Activated T-cell treated with anti-CD3 and anti-CD28 coated beads, Interleukin-2, amount 50 U/mL, for 1 hour (primary cell): ENCODE data around the gene GPR162.

Experiments used
- DNase-seq: peaks from one replicate; pipeline ENCODE4 v3.0.0-alpha.2; 2020

The GPR162 gene

DNA sequence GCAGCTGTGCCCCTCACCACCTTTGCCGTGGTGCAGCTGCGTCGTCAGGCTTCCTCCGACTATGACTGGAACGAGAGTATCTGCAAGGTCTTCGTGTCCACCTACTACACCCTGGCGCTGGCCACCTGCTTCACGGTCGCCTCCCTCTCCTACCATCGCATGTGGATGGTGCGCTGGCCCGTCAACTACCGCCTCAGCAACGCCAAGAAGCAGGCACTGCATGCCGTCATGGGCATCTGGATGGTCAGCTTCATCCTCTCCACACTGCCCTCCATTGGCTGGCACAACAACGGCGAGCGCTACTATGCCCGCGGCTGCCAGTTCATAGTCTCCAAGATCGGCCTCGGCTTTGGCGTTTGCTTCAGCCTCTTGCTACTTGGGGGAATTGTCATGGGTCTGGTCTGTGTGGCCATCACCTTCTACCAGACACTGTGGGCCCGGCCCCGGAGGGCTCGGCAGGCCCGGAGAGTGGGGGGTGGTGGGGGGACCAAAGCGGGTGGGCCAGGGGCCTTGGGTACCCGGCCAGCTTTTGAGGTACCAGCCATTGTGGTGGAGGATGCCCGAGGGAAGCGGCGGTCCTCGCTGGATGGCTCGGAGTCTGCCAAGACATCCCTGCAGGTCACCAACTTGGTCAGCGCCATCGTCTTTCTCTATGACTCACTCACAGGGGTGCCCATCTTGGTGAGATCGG lies 2.6 kb downstream of the GPR162 start:
- DNase-seq = no peak

DNA sequence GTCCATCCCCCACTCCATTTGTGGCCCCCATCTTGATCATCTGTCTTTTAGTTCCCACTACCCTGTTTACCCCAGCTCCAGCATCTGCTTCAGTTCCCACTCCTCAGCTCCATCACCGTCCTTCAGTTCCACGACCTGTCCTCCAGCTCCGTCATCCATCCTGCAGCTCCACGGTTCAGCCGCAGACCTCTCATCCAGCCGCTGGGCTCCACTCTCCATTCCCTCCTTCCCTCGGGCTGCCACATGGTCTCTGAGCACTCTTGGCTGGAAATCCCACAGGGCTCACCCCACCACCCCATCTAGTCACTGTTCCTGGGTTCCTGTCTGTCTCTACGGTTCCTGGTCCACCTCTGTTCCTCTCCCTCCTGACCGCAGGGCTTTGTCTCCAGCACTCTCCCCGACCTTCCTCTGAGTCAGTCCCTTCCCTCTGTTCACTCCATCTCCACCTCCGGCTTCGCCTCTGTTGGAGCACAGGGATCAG lies 3.3 kb downstream of the GPR162 start:
- no peak for DNase-seq

DNA sequence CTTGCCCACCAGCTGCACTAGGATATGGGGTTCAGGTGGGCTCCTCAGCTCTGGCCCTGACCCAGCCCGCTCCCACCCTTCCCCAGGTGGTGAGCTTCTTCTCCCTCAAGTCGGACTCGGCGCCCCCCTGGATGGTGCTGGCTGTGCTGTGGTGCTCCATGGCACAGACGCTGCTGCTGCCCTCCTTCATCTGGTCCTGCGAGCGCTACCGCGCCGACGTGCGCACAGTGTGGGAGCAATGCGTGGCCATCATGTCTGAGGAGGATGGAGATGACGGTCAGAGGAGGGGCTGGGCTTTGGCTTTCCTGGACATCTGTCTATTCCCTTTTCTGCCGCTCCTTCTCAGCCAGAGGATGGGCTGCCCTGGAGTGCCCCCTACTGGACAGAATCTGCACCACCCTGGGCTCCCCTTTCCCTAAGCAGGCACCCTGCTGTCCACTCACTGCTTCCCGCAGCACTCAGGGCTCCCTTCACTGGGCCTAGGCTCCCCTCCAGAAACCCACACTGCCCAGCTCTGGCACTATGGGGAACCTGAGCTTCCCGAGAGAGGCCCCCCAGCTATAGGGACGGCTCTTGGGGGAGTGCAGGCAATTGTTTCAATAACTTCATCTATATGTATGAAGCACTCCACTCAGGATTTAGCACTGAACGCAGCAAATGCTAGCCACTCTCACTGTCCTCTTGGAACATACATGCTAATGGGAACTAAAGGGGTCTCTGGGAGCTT lies 3.9 kb downstream of the GPR162 start:
- peak; percentile 87 for DNase-seq

- DNase-seq = no peak
Observed at GRCh38 chr12:6826125-6826733, 4.6 kb downstream of the GPR162 start.

DNA sequence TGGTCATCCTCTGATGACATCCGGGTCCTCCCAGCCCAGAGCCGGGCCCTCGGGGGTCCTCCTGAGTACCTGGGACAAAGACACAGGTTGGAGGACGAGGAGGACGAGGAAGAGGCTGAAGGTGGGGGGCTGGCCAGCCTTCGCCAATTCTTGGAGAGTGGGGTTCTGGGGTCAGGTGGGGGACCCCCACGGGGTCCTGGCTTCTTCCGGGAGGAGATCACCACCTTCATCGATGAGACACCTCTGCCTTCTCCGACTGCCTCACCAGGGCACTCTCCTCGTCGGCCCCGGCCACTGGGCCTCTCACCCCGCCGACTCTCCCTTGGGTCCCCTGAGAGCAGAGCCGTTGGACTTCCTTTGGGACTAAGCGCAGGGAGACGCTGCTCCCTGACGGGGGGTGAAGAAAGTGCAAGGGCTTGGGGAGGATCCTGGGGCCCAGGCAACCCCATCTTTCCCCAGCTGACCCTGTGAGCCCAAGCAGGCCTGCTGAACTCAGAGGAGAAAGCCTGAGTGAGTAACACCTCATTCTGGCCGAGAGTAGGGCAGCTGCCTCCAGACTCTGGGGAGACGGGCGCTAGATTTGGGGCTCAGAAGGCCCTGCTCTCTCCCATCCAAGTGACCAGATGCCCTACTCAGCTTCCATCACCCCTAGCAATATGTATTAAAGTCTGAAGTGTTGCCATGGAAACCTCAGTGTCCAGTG lies 5.3 kb downstream of the GPR162 start:
- no peak for DNase-seq

DNA sequence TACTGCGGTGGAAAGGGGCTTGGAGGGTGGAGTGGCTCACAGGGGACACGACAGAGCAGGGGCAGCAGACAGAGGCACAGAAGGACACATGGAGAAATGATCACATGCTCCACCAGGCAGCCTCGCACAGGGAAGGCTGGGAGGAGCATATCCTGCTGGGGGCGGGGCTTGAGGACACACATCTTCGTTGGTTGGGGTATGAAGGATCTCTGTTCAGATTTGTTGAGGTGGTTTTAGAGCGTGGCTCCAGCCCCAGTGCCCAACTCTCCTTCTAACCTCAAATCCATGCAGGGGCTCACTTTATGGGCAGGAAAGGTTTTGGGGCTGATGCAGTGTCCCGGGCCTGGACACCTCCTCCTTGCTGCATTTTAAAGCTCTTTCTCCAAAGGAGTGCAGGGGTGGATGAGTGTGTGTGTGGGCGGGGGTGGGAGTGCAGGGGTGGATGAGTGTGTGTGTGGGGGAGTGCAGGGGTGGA lies 5.9 kb downstream of the GPR162 start:
- peak; percentile 48 for DNase-seq

DNA sequence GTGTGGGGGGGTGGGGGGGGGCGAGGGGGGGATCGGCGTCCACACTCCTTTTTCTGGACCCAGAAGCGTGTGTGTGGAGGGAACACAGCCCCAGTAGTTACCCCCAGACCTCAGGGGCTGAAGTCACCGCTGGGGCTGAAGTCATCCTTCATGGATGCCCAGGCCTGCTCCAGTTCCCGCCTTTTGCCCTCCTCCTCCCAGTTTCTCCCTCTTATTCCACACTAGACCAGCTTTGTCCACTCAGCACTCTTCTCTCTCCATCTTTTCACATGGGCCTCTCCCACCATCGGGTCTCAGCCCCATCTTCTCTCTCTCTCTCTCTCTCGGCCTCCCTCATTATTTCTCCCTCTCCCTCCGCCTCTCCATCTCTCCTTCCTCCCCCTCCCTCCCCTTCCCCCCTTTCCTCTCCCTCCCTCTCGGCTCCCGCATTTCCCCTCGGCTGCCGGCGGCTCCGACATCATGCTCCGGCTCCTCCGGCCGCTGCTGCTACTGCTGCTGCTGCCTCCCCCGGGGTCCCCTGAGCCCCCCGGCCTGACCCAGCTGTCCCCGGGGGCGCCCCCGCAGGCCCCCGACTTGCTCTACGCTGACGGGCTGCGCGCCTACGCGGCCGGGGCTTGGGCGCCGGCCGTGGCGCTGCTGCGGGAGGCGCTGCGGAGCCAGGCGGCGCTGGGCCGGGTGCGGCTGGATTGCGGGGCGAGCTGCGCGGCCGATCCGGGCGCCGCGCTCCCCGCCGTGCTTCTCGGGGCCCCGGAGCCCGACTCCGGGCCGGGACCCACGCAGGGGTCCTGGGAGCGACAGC lies 6.6 kb downstream of the GPR162 start, which contains the start of gene P3H3:
TSS of gene P3H3 (plus strand) at position 426 of the 799 bp plus-strand sequence. CDS start at position 460, 34 bp downstream.
- no peak for DNase-seq

DNA sequence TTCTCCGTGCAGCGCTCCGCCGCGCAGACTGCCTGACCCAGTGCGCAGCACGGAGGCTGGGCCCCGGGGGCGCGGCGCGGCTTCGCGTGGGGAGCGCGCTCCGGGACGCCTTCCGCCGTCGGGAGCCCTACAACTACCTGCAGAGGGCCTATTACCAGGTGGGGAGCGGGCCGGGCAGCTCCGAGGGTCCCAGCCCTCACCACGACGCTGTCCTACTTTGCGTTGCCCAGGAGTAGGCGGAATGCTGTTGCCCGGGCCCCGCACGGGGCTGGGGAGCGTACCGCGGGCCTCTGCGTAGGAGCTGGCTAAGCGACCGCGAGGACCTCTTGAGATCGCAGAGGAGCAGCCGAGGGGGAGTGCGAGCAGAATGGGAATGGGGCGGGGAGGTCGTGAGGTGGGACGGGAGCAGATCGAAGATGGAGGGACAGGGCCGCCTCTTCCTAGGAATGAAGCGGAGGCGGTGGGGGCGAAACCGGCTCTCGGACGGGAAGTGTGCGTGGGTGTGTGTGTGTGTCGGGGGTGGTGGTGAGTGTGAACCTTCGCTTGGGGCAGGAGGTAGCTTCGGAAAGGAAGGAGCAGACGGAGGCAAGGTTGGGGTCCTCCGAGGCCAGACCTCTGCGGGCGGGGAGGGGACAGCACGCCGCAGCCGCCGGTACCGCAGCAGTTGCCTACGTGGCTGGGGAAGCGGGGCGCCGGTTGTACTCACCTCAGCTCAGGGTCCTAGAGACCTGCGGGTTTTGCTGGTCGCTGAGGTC lies 7.3 kb downstream of the GPR162 start:
- peak; percentile 69 for DNase-seq

DNA sequence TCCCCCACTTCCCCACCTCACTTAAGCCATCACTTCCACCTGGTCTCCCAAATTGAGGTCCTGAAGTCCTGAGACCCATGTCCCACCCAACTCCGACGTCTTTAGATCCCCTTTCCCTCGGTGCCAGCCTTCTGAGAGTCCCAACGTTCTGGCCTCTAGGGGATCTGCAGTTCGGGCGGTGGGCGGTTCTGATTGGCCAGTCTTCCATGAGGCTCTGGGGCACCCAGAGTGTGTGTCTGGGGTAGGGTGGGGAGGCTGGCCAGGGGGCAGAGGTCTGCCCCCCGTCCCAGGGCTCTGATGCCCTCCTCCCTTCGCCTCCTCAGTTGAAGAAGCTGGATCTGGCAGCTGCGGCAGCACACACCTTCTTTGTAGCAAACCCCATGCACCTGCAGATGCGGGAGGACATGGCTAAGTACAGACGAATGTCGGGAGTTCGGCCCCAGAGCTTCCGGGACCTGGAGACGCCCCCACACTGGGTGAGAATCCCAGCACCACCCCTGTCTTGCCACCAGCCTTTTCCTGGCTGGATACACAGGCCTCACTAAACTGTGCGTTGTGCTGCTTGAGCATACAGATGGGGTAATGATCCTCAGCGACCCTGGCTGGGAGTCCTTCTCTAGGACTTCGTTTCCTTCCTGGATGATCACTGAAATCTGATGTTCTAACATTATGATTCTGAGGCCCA lies 8.1 kb downstream of the GPR162 start:
- DNase-seq = no peak

DNA sequence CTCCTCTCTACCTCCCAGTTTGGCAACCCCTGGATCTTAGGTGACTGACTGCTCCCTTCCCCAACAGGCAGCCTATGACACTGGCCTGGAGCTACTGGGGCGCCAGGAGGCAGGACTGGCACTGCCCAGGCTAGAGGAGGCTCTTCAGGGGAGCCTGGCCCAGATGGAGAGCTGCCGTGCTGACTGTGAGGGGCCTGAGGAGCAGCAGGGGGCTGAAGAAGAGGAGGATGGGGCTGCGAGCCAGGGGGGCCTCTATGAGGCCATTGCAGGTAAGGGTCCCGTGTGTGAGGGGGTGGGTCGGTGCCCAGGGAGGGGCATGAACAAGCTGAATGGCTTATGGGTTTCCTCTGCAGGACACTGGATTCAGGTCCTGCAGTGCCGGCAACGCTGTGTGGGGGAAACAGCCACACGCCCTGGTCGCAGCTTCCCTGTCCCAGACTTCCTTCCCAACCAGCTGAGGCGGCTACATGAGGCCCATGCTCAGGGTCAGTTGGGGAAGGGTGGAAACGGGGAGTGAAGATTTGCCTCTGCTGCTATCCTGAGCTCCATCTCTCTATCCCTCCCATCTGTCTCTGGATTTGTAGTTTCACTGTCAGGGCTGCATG lies 8.8 kb downstream of the GPR162 start:
- no peak for DNase-seq

DNA sequence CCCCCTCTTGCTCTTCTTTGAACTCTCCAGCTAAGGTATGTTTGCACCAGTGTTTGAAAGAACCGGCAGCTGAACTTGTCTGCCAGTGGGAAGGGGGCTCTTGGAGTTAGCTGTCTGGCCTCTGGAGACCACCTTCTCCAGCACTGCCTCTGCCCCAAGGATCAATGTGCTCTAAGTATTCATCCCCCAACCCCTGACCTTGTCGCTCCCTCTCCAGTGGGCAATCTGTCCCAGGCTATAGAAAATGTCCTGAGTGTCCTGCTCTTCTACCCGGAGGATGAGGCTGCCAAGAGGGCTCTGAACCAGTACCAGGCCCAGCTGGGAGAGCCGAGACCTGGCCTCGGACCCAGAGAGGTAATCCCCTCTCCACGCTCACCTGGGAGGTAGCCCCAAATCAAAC lies 9.4 kb downstream of the GPR162 start:
- no peak for DNase-seq

DNA sequence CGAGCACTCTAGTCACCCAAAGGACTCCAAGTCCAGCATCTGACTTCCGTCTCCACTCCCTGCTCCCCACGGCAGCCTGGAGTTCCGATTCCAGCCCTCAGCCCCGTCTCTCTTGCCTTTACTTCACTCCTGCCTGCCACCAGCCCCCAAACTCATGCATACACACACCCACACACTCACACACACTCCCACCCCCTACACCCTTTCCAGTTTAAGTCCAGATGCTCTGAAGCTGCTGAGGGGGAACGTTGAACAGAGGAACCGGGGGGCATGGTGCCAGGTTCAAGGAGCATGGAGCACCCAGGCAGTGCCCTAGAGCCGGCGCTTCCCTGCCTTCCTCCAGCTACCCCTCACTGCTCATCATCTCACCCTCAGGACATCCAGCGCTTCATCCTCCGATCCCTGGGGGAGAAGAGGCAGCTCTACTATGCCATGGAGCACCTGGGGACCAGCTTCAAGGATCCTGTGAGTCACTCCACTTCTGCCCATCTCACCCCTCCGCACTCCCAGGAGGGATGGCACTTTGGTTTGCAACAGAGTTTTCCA lies 9.9 kb downstream of the GPR162 start:
- no peak for DNase-seq

DNA sequence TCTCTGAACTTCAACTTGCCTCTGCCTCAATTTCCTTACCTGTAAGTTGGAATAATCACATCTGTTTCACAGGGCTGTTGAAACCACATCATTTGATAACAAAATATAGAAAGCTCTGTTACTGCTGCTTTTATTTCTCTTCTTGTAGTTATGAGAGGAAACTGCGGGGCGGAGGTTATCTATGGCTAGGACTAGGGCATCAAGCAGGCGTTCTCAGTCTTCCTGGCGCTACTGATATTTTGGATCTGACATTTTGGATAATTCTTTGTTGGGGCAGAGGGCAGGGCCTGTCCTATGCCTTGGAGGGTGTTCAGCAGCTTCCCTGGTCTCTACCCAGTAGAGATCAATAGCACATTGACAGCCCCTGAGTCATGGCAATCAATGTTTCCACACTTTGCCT lies 10.5 kb downstream of the GPR162 start:
- no peak for DNase-seq

GRCh38 chr12:6833189-6833890 lies 11.7 kb downstream of the GPR162 start:
- no peak for DNase-seq

DNA sequence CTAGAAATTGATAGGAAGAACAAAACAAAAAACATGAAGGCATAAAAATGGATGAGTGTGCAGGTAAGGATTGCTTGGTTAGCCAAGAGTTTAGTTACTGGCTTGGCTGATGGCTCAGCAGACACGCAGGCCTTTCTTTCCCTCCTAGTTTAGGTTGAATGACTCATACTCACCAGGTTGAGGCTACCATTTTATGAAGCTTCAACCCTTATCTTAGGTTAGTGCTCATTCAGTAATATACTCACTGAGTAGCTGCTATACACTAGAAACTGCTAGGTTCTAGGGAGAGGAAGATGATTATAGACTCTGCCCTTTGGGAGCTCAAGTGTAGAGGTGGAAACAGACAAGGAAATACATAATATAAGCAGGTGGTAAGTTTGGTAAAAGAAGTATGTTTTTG lies 12.6 kb downstream of the GPR162 start:
- DNase-seq = no peak

DNA sequence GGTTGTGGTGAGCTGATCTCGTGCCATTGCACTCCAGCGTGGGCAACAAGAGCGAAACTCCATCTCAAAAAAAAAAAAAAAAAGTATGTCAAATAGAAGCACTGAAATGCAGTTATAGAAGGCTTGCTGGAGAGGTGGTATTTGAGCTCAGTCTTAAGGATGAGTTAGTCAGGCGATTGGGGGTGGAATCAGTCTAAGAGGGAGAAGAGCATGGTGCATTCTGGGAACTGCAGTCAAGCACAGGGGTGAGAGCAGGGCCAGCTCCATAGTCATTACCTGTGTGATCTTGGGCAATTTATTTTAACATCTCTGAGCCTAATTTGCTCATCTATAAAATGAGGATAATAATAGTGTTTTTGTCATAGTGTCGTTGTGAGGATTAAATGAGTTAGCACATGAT lies 13.3 kb downstream of the GPR162 start:
- no peak for DNase-seq

DNA sequence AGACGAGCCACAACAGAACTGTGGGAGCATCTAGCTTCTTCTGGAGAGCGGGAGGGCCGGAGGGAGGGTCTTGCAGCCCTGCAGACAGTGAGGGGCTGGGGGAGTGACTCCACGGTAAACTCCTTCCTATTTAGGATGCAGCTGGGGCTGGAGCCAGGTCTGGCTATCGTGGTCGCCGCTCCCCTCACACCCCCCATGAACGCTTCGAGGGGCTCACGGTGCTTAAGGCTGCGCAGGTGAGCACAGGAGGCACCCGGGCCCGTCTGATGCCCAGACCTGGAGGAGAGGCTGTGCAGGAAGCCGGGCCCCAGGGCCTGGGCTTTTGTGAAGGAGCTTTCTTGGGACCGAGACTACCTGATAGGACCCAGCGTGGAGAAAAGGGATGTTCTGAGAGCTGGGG lies 15.2 kb downstream of the GPR162 start:
- no peak for DNase-seq

- DNase-seq = no peak
Observed at GRCh38 chr12:6837370-6838060, 15.9 kb downstream of the GPR162 start.

GRCh38 chr12:6838854-6839253 lies 17.2 kb downstream of the GPR162 start:
- no peak for DNase-seq
